ENCODE data around the gene METTL25. TPM values are rescaled to one million over a fixed set of nuclear protein-coding genes. Genes with fewer than 3 reads are reported as not detected.

The METTL25 gene
- total and polyA plus RNA-seq, 2 experiments from 2014 or later: 9.1 to 14.5 TPM

DNA sequence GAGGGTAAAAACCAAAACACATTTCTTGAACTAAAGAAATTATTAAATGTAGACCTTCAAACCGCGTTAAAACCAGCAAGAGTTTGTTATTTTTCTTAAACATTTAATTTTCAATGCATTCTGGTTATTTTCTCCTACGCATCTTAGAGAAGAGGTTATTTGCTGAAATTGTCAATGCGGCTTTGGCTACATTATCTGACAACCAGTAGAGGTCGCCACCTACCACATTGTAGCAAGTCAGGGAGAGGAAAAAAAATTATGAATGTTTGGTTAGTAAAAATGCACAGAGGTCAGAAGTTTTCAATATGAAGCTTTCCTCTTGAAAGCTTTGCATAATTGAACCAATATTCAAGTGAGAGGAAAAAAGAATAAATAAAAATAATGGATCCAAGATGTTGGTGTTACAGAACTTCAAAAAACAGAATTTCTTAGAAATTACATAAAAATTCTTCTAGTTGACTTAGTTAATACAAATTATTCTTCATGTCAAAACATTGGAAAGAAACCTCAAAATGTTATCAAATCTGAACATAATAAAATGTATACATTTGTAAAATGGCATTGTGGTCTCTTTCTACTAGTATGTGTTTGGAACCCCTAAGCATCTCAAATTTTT, 168.9 kb downstream of the METTL25 start:
- Histone ChIP-seq H3K4me1 (ENCODE audit: low read depth) (peaks cover 5% of the 10 kb centered on the region), H3K27me3 (no peaks in the 10 kb centered on the region), H3K36me3 (no peaks in the 10 kb centered on the region), H3K27ac (no peak overlapping the region), H3K4me3 (no peak overlapping the region), H3K9me3 (ENCODE audit: low read depth) (no peaks in the 10 kb centered on the region)
- DNase-seq (ENCODE audit: low read depth in 1 of 2, low spot score in 1 of 2): peak; percentile 78 to 83
- TF ChIP-seq, protein P1, sequence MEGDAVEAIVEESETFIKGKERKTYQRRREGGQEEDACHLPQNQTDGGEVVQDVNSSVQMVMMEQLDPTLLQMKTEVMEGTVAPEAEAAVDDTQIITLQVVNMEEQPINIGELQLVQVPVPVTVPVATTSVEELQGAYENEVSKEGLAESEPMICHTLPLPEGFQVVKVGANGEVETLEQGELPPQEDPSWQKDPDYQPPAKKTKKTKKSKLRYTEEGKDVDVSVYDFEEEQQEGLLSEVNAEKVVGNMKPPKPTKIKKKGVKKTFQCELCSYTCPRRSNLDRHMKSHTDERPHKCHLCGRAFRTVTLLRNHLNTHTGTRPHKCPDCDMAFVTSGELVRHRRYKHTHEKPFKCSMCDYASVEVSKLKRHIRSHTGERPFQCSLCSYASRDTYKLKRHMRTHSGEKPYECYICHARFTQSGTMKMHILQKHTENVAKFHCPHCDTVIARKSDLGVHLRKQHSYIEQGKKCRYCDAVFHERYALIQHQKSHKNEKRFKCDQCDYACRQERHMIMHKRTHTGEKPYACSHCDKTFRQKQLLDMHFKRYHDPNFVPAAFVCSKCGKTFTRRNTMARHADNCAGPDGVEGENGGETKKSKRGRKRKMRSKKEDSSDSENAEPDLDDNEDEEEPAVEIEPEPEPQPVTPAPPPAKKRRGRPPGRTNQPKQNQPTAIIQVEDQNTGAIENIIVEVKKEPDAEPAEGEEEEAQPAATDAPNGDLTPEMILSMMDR (IDR thresholded peaks at IDR 0.05; ENCODE audit: low read depth, low read length): peak; percentile 92

Other genes with a start within 250 kb of the METTL25 start
- 34.6 and 67.9 TPM in 2 replicates for gene CCDC59, start 142 bp upstream of the METTL25 start, total RNA-seq
- gene CCDC59, start 142 bp upstream of the METTL25 start, polyA plus RNA-seq: 39.1 and 67.2 TPM in 2 replicates

Data from cardiac muscle cell (in vitro differentiated cells and primary cell).